ENCODE results near the gene DNAJB2.

GRCh38 chr2:219314804-219315468 is 35.8 kb downstream of the DNAJB2 start:
- no peak for TF ChIP-seq MYC (IDR thresholded peaks at IDR 0.05; ENCODE audit: low read depth, low read length)
- TF ChIP-seq CTCF (IDR thresholded peaks at IDR 0.05; ENCODE audit: low read depth, low read length), result no peak
- no peak for TF ChIP-seq POLR2A (IDR thresholded peaks at IDR 0.05; ENCODE audit: extremely low read depth, insufficient read length)
- no peak for TF ChIP-seq MAX (IDR thresholded peaks at IDR 0.05; ENCODE audit: low read depth, low read length)
